Hypothalamus (tissue), 51 donors: ENCODE measurements around the gene DUSP9.
"Not testable (repeated sequence)": the region's sequence is repeated elsewhere in the genome, so short reads cannot be mapped to it uniquely, and the experiment has no call there.

Experiments
- DNase-seq, 51 donors: peaks; one replicate each; lab custom pipeline; 2025; lab: John Stamatoyannopoulos, UW

The DUSP9 gene

GRCh38 chrX:153689654-153690465 is 42.9 kb downstream of the DUSP9 start:
- no peak for DNase-seq

- no peak for DNase-seq
Observed at GRCh38 chrX:153690466-153690865, 43.5 kb downstream of the DUSP9 start.

- DNase-seq = not testable (repeated sequence)
Observed at GRCh38 chrX:153691032-153691827, 44.2 kb downstream of the DUSP9 start.

- no peak for DNase-seq
Observed at GRCh38 chrX:153692003-153692402, 45.0 kb downstream of the DUSP9 start.

- no peak for DNase-seq
Observed at GRCh38 chrX:153692611-153693156, 45.7 kb downstream of the DUSP9 start.

- no peak for DNase-seq
Observed at GRCh38 chrX:153693216-153694086, 46.4 kb downstream of the DUSP9 start.

GRCh38 chrX:153694256-153694655 is 47.3 kb downstream of the DUSP9 start:
- DNase-seq = not testable (repeated sequence)

- no peak for DNase-seq
Observed at GRCh38 chrX:153694687-153695270, 47.8 kb downstream of the DUSP9 start.

- DNase-seq = no peak
Observed at GRCh38 chrX:153696100-153696499, 49.1 kb downstream of the DUSP9 start.

- DNase-seq = not testable (repeated sequence)
Observed at GRCh38 chrX:153696538-153696937, 49.5 kb downstream of the DUSP9 start.

- not testable (repeated sequence) for DNase-seq
Observed at GRCh38 chrX:153696986-153697722, 50.2 kb downstream of the DUSP9 start.

- DNase-seq = no peak
Observed at GRCh38 chrX:153697924-153698865, 51.2 kb downstream of the DUSP9 start.

GRCh38 chrX:153699210-153699783 is 52.3 kb downstream of the DUSP9 start:
- DNase-seq = not testable (repeated sequence)

- DNase-seq = not testable (repeated sequence)
Observed at GRCh38 chrX:153699784-153700371, 52.9 kb downstream of the DUSP9 start.

GRCh38 chrX:153700376-153700945 is 53.5 kb downstream of the DUSP9 start:
- DNase-seq = no peak
